GM12878 (cell line): ENCODE data around the gene BORCS5. TPM values are rescaled to one million over a fixed set of nuclear protein-coding genes. Genes with fewer than 3 reads are reported as not detected.

Experiments
- JUND ChIP-seq: IDR thresholded peaks from 2 replicates; pipeline ENCODE4 v1.6.1; 2012; ENCODE audit warnings: low read depth, mild to moderate bottlenecking, low read length, improper control_type of control experiment, moderate library complexity
- ZNF592 ChIP-seq: fragments of 450-650 bp; IDR thresholded peaks from 2 replicates; pipeline ENCODE4 v1.6.1; 2017; ENCODE audit warnings: mild to moderate bottlenecking, moderate library complexity
- ZNF687 ChIP-seq: fragments of 450-650 bp; IDR thresholded peaks from 2 replicates; pipeline ENCODE4 v1.6.1; 2017; ENCODE audit warnings: mild to moderate bottlenecking, moderate library complexity
- polyA plus RNA-seq, 11 experiments: library from polyadenylated mRNA; depleted of rRNA in 4 of 11; unstranded in 6 of 11; stranded (reverse) in 5 of 11; fragments of >200 nt; fragmentation: Nextera tagmentation in 4 of 11; fragmentation: Illumina TruSeq in 1 of 11; extraction: Ambion mirVana in 4 of 11; extraction: Trizol in 1 of 11; gene quantifications; 1 replicate in 1 of 11; 2 replicates in 10 of 11; pipeline versions ENCODE4 v1.2.1 to v1.2.3, GENCODE V29; 2011 to 2016; ENCODE audit warnings: inconsistent platforms in 2 of 11, missing spikeins in 2 of 11, low read depth in 1 of 11
- total RNA-seq, 4 experiments: library from RNA; depleted of rRNA in 3 of 4; stranded (reverse); fragments of >200 nt in 3 of 4; fragmentation: Illumina TruSeq in 1 of 4; extraction: Trizol in 1 of 4; gene quantifications; 2 replicates each; pipeline versions ENCODE4 v1.2.1 to v1.2.3, GENCODE V29; 2013 to 2021

BORCS5 gene
- total and polyA plus RNA-seq, 10 of the 15 experiments (the other 5 are each of a cell fraction or from before 2014, with no cell fraction given), result 1.4 to 39.7 (median 16.1) TPM

GRCh38 chr12:12495536-12495935, 138.7 kb downstream of the BORCS5 start (continued):
- no peak for TF ChIP-seq ZNF687
- TF ChIP-seq ZNF592, result no peak
- no peak for TF ChIP-seq JUND
